OCI-LY1 (cell line): ENCODE results near the gene MRTFB.

Experiments used
- CTCF ChIP-seq: fragments of 200-600 bp; sonication (generic), shearing (Covaris generic); IDR thresholded peaks from 2 replicates; pipeline ENCODE4 v1.5.1; 2017; ENCODE audit warnings: mild to moderate bottlenecking, antibody characterized with exemption, low read length, moderate library complexity, mixed read lengths
- EZH2 ChIP-seq: fragments of 200-600 bp; sonication (generic), shearing (Covaris generic); IDR thresholded peaks from 2 replicates; pipeline ENCODE4 v1.8.0; 2017; ENCODE audit warnings: borderline replicate concordance, mixed run types, mild to moderate bottlenecking, antibody characterized with exemption, low read length, moderate library complexity, mixed read lengths

GRCh38 chr16:14238756-14239155, 167.6 kb downstream of the MRTFB start:
- no peak for TF ChIP-seq CTCF
- TF ChIP-seq EZH2: no peak
